ENCODE results near the gene KCNF1.

KCNF1 gene

DNA sequence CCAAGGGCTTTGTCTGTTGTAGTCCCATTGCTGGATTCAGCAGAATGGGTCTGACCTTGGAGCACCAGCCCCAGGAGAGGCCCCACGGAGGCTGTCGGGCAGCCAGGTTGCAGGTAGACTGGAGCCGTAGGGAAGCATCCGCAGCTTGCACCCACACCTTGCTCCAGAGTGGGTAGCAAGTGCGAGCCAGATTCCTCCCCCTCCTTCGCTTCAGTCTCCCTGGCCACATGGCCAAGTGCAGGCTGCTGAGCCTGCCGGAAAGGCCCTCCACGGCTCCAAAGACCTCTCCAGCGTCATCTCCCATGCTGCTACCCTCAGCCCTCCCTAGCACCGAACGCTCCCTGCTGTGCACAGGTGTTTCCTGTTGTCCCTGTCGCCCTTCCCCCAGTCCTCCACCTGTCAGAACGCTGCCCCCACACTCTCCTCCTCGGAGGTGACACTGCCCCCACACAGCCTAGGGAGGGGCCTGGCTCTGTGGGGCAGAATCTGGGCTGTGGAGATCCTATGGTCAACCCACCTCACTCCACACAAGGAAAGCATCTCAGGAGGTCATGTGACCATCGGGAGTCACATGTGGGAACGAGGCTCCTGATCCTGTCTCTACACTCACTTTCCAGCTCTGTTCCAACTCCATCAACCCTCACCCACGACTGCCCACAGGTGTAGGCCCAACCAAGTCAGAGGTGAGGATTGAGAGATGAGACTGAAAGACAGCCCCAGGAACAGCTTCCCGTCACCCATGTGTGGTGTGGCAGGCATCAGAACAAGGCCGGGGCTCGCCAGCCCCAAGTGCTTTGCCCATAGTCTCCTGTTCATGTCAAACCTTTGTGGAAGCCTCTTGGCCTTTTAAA, 8.3 kb downstream of the KCNF1 start:
- FAIRE-seq: no peak
- no peak for DNase-seq (ENCODE audit: low spot score)

DNA sequence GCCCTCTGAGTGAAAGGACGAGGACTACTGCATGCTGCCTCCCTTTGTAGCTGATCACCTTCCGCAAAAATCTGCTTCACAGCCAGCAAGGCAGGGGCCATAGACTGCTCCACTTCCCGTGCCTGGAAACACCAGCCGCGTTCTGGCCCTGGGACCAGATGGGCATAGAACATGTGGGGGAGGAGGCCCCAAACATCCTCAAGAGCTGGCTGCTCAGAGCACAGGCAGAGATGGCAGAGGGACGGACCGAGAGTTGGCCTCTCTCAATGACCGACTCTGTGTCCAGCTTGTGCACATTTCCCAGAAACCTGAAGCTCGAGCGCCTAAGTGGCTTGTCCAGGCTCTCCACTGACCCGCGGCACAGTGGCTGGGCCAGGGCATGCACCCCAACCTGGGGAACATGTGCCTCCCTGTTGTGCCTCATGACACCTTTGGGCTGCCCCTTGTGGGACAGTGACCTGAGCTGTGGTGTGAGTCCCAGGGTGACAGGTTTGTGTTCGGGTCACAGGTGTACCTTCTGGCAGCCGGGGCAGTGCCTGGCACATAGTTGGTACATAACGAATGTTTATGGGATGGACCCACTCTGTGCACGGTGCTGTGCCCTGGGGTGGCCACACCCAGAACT, 9.1 kb downstream of the KCNF1 start:
- no peak for DNase-seq (ENCODE audit: low spot score)
- no peak for FAIRE-seq

DNA sequence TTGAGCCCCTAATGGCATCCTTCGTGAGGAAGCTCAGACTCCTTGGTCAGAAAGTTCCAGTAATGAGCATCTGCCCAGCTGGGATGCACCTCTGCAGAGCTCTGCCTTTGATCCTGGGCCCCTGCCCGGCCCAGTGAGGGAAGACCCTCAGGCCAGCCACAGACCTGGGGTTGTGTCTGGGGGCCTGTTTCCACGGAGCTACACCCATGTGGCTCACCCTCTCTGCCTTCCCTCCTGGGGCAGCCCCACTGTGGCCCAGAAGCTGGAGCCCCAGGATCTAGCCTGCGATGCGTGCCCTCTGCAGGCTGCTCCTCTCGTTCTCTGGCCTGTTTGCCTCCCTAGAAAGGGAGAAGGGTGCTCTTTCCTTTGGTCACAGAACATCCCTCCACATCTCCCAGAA, 9.8 kb downstream of the KCNF1 start:
- FAIRE-seq (no peak), DNase-seq (ENCODE audit: low spot score) (no peak)

DNA sequence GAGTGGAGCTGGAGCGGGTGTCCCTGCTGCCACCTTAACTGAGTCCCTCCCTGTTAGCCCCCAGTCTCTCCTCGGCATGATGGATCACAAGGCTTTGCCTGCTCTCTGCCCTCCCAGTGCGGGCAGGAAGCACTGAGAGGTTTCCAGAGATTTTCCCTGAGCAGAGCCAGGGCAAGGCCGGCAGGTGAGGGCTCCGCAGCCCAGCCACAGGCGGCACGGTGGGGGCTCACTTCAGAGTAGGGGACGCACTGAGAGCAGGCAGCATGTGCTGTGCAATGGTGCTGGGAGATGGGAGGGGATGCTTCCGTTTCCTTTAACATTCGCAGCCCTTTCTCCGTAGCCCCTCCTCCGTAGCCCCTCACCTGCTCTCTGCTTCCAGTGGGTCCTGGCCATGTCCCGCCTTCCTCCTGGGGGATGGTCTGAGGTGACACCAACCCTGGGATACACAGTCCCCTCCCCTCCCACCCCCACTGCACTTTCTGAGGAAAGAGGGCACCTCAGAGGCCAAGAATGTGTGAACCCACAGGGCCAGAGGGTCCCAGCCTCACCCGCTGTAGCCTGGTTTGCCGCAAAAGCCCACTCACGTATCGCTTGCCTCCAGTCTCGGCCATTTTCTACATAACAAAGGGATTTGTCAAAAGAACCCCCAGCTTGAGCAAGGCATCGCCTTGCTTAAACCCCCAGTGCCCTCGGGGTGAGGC, 10.7 kb downstream of the KCNF1 start:
- DNase-seq (ENCODE audit: low spot score) (no peak), FAIRE-seq (no peak)

DNA sequence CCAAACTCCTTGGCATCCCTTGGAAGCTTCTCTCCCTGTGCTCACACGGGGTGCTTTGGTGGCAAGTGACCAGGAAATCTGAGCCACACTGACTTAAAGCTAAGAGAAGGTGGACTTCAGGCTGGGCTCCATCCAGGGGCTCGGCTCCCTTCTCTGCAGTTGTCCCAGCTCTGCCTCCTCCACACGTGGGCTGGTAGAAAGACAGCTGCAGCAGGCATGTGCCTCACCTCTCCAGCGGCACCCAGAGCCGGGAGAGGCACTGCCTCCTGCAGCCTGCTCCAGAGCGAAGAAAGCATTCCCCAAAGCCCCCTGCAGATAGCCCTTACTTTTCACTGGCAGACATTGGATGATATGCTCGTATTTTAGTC, 11.3 kb downstream of the KCNF1 start:
- no peak for DNase-seq (ENCODE audit: low spot score)
- FAIRE-seq: no peak

DNA sequence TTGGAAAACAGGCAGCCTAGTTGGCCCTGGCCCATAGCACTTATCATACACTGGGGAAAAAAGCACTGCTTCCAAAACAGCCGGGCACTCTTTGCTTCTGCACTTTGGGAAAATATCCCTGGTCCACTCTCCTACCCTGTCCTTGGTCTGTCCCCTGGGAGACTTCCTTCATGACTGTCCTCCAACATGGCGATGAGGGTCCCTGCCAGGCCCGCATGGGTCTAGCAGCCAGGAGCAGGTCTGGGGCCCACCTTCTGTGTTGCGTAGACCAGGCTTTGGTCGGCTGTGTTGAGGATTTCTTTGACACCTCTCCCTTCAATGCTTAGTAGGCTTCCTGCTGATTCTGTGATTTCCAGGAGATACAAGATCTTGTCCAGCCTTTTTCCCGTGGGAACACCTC, 12.2 kb downstream of the KCNF1 start:
- FAIRE-seq (no peak), DNase-seq (ENCODE audit: low spot score) (no peak)

DNA sequence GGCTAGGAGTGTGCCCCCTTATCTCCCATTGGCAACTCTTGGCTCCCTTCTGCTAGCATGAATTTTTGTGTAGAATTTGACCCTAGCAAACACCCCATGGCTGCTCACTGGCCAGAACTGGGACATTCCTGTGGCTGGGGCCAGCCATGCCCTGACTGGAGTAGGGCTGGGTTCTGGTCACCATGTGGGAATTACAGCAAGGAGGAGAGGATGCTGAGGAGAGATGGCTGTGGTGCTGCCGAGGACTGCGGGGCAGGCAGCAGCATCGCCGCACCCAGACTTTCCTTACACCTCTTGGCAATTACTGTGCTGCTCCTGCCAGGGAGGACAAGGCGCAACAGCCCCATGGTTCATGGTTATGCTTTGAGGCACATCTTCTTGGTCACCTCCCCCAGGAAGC, 12.7 kb downstream of the KCNF1 start:
- FAIRE-seq (no peak), DNase-seq (ENCODE audit: low spot score) (no peak)

DNA sequence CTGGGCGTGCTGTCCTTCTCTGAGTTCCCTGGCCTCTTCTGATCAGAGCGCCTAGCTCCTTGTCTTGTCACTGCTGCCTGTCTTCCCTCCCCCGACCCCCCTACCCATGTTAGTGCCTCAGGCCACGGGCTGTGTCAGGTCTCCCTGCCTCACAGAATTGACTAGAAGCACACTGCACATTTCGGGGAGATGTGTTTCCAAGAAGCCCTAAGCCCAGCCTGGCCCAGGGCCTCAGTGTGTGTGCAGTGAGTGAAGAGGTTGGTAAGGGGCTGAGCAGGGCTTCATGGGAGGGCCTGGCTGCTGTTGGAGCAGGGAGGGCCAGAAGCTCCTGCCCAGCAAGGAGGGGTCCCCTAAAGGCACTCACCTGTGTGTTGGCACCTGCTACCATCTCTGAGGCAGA, 13.1 kb downstream of the KCNF1 start:
- DNase-seq (ENCODE audit: low spot score): no peak
- FAIRE-seq: no peak

DNA sequence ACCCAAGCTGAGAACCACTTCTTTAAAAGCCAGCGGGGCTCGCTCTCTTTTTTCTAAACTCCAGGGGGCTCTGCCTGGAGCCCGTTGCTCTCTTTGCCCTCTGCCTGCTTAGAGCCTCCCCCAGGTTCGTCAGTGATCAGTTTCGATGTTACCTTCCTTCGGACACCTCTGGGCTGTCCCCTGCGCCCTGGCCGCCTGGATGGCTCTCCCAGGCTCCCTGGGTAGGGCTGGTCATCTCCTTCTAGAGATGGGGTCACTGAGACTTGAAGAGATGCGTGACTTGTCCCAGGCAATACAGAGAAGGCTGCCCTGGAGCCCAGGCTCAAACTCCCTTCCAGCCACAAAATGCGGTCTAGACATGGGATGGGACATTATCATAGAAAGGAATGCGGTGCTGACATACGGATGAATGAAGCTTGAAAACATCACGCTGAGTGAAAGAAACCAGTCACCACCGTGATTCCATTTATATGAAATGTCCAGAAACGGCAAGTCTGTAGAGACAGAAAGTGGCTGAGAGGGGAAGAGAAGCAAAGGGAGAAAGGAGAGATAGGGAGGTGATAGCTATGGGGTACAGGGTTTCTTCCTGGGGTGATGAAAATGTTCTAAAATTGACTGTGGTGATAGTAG, 14.6 kb downstream of the KCNF1 start:
- FAIRE-seq (no peak), DNase-seq (ENCODE audit: low spot score) (no peak)

DNA sequence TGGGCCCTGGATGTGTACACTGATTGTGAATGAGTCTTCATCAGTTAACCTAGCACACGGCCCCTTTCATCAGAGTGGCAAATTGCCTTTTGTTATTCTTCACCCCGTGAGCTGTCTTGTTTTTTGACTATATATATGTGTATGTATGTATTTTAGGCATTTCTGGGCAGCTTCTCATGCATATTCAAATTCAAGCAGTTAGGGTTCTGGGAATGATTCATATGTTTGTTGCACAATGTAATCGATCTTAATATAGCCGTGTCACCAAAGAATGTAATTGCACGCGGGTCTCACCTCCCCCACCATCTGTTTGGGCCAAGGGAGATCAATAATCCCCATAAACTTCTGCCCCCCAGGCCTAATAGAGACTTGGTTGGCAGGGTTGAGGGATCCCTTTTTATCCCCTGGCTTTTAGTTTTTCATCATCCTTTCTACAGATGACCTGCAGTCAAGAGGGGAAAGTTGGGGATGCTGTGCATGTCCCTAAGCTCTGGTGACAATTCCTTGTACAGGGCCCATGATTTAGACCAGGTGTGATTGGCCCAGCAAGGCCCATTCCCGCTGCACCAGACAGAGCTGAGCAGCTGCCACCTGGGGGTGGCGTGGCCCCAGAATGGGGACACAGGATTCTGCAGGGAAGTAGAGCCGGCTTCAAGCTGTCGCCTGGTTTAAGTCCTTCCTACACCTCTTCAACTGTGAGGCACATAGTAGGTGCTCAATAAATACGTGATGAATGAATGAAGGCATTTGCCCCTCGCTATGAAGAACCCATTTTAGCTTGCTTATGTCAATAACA, 19.2 kb downstream of the KCNF1 start:
- DNase-seq (ENCODE audit: low spot score) (no peak), FAIRE-seq (no peak)

DNA sequence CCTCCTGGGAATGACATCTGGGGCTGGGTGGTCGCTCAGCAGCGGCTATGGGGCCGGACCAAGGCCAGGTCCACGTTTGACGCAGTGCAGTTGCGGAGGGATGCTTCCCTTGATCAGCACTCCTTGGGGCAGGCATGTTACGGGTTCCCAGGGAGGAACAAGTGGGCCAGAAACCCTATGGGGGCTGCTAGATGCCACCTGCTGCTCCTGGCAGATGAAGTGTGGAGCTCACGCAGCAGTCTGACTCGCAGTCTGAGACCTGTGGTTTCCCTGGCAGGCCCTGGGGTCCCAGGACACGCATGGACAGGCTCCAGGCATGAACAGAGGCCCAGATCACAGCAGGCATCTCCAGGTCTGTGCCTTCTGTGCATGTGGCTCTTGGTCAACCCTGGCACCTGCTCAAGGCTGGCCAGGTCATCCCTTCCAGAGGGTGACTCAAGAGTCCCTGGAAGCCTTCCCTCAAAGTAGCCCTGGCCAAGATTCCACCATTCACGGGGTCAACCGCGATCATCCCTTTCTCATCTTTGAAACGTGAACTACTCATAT, 20.0 kb downstream of the KCNF1 start:
- FAIRE-seq: peak; percentile 95
- peak; percentile 97 for DNase-seq (ENCODE audit: low spot score)

DNA sequence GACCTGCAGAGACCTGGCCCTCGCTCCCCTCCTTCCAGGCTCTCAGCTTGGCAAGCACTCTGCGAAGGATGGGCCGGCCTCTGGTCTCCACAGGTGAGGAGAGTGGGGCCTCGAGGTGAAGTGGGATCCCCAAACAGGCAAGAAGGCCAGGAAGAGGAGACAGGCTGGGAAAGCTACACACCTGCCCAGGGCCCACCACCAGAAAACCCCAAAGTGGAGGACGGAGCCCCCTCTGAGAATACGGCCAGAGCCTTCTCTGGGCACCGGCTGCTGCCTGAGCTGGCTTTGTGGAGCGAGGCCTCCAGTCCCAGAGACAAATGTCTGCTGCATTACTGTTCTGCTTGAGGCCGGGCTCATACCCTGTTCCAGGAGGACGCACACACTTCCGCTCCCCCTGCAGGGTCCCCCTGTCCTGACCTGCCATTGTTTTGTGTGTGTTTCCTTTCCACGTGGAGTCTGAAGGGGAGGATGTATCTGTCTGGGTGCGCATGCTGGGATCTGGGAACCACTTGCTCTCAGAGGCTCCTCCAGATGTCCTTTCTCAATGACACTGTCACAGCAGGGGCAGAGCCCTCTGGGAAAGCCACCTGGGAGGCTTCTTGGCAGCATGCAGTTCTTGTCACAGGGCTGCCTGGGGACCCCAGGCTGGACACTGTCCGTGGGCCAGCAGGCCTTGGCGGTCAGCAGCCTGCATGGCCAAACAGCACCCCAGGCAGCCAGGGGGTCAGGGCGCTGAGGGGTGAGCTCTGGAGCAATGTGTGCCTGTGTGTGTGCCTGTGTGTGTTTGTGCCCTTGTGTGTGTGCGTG, 20.8 kb downstream of the KCNF1 start:
- DNase-seq (ENCODE audit: low spot score) (peak; percentile 37), FAIRE-seq (no peak)

DNA sequence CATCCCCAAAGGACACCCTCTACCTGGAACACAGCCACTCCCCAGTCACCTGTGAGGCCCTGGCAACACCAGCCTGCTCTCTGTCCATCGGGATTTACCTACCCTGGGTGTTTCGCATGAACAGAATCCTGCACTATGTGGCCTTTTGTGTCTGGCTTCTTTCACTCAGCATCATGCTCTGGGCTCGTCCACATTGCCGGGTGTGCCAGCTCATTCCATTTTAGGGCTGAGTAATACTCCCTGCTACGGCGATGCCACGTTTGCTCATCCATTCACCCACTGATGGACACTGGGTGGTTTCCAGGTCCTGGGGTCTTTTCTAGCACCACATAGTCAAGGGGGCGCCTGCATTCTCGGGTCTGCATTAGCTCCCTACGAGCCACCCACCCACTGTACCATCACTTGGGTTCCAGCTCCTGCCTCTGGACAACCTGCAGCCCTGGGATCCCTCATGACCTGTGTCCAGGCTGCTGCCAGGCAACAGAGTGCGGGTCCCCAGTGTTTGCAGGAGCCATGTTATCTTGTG, 22.0 kb downstream of the KCNF1 start:
- FAIRE-seq: no peak
- DNase-seq (ENCODE audit: low spot score): no peak

DNA sequence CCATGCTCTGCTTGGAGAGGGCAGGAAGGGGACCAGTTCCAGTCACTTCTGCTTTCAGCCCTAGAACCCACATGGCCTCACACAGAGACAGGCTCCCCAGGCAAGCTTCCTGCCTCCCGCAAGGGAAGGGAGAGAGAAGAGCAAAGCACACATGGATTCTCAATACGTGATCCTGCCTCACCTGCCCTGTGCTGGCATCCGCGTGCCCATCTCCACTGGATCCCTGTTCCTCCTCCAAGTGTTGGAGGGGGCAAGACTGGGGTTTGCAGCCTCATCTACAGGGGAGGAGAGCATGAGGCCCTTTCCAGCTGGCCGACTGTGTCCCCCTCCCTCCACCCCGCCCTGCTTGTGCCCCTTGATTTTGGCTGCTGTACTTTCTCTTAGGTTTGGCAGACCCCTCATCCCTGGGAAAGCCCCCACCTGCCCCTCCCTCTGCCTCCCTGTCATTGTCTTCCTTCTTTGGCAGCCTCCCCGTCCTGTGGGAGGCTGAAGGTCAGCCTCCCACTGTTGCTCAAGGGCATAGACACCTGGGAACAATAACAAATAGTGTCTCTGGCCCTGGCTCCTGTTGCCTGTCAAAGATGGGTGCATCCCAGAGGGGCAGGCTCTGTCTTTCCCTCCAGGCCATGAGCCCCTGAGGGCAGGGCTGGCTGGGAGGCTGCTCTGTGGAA, 22.7 kb downstream of the KCNF1 start:
- DNase-seq (ENCODE audit: low spot score) (no peak), FAIRE-seq (no peak)

DNA sequence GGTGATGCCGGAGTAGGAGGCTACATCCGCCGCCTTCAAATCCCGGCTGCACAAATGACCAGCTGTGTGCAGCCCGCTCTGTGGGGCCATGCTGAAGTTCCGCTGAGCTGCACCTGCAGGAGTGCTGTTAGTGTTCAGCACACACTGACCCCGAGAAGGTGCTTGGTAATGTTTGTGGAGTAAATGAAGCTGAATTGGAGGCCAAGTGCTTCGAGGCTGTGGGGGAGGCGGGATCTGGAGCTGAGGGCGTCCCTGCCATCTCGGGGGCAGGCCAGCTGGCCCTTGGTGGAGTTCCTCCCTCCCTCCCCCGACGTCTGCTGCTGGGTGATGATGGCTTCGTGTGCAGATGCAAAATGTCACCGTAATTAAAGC, 23.2 kb downstream of the KCNF1 start:
- DNase-seq (ENCODE audit: low spot score) (no peak), FAIRE-seq (no peak)

DNA sequence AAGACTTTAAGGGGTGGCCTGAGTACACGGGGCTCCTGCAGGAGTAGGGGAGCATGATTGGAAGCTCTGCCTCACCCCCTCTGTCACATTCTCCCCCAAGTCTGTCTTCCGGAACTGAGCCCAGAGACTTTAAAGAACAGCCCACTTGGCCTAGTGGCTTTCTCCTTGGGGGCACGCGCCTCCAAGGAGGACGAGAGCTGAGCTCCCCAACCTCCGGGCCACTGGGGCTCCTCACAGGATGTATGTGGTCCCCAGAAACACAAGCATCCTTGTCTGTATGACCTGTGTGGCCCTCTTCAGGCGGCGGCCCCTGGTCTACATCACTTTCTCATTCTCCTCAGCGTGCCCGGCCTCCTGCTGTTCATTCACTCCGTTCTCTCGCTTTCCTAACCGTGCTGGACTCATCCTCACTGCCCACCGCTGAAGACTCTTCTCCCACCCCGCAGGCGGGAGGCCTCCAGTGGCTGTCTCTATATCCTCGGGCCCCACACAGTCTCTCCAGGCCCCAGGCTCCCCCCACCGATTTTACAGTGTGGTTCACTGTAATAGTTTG, 23.7 kb downstream of the KCNF1 start:
- FAIRE-seq: no peak

DNA sequence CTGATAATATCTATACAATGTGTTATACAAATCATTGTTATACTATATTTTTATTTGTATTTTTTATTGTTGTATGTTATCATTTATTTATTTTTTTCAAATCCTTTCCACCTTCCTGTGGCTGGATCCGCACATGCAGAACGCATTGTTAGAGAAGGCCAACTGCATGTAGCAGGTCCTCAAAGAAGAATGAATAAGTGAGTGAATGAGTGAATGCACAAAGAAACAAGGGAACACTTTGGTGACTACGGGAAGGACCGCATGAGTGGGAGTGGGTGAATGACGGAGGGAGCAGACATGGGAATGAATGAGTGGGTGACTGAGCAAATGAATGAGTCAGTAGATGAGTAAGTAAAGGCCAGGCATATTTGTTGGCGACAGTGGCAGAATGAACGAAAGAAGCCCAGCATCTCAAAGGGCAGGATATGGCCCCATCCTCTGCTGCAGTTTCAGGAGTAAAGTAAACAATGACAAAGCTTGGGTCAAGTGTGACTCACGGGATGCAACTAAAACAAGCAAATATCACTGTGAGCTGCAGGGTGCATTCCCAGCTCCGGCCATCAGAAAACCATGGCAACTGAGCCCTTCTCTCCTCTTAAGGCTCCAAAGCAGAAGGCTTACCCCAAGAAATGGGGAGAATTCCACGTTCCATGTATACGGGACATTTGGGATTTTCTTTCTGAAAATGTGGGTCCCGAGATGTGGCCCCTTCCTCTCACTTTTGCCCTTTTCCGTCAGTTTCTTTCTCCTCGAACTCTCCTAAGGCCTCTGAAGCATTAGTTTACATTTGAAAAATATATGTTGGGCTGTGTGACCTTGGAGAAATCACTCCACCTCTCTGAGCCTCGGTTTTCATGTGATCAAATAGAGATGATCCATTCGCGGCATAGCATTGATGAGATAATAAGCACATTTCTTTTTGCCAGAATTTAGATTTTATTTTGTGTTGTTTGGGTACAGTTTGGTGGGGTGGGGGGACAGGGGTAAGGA, 24.5 kb downstream of the KCNF1 start:
- FAIRE-seq (peak; percentile 96), DNase-seq (ENCODE audit: low spot score) (peak; percentile 99)

More for the DNA sequence above, 23.7 kb downstream of the KCNF1 start:
- no peak for DNase-seq (ENCODE audit: low spot score)

DNA sequence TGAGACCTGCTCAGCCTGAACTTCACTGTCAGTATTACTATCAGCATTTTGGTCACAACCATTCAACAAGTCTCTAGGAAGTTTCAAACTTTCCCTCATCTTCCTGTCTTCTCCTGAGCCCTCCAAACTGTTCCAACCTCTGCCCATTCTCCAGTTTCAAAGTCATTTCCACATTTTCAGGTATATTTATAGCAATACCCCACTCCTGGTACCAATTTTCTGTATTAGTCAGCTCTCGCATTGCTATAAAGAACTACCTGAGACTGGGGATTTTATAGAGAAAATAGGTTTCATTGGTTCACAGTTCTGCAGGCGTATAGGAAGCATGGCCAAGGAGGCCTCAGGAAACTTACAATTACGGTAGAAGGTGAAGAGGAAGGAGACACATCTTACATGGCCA, 27.3 kb downstream of the KCNF1 start:
- FAIRE-seq (no peak), DNase-seq (ENCODE audit: low spot score) (no peak)

All from RCC 7860 (cell line).